ENCODE measurements around the gene CHST2. TPM values are rescaled to one million over a fixed set of nuclear protein-coding genes. Genes with fewer than 3 reads are reported as not detected.

The CHST2 gene
- total RNA-seq, 4 donors from 2014 or later: 0.75 to 8.8 (median 3.0) TPM

DNA sequence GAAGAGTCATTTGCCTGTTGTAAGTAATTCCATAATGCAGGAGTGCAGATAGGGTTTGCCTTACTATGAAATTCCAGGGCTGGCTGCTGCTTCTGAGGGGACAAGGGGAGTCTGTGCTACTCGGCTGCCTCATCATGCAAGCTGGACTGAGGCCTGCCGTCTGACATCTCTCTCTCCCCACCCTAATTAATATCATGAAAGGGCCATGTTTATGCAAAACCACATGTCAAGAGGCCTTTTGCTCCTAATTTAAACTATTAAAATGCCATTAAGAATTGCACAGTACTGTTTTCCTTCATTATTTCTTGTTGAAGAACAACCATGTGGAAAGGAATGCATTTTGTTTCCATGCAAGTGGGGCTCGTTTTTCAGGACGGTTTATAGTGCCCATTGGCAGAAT, 26.3 kb downstream of the CHST2 start:
- in situ Hi-C loops (cut with MboI; ENCODE audit: low pct_ligation_motif_present in 1 of 4, low pct_unique_long_range_greater_than_20kb in 1 of 4, low sequenced_read_pairs in 3 of 4): no loop called here
- Histone ChIP-seq H3K4me1 (no peaks in the 10 kb centered on the region), H3K36me3 (no peaks in the 10 kb centered on the region), H3K27me3 (no peaks in the 10 kb centered on the region), H3K4me3 (no peak overlapping the region), H3K27ac (no peak overlapping the region), H3K9me3 (no peaks in the 10 kb centered on the region)
- WGBS, 2 donors (ENCODE audit: low coverage in 1 of 2): 75 to 87% methylated on average over 3 to 4 of the region's 4 CpGs
- intact Hi-C loops (cut with DNase I; ENCODE audit: low total_unique reads): no loop called here
- no peak for DNase-seq
- TF ChIP-seq EP300 (IDR thresholded peaks at IDR 0.05; ENCODE audit: low read depth): no peak
- no peak for TF ChIP-seq POLR2AphosphoS5 (IDR thresholded peaks at IDR 0.05)
- TF ChIP-seq, protein P1, sequence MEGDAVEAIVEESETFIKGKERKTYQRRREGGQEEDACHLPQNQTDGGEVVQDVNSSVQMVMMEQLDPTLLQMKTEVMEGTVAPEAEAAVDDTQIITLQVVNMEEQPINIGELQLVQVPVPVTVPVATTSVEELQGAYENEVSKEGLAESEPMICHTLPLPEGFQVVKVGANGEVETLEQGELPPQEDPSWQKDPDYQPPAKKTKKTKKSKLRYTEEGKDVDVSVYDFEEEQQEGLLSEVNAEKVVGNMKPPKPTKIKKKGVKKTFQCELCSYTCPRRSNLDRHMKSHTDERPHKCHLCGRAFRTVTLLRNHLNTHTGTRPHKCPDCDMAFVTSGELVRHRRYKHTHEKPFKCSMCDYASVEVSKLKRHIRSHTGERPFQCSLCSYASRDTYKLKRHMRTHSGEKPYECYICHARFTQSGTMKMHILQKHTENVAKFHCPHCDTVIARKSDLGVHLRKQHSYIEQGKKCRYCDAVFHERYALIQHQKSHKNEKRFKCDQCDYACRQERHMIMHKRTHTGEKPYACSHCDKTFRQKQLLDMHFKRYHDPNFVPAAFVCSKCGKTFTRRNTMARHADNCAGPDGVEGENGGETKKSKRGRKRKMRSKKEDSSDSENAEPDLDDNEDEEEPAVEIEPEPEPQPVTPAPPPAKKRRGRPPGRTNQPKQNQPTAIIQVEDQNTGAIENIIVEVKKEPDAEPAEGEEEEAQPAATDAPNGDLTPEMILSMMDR (IDR thresholded peaks at IDR 0.05): no peak

DNA sequence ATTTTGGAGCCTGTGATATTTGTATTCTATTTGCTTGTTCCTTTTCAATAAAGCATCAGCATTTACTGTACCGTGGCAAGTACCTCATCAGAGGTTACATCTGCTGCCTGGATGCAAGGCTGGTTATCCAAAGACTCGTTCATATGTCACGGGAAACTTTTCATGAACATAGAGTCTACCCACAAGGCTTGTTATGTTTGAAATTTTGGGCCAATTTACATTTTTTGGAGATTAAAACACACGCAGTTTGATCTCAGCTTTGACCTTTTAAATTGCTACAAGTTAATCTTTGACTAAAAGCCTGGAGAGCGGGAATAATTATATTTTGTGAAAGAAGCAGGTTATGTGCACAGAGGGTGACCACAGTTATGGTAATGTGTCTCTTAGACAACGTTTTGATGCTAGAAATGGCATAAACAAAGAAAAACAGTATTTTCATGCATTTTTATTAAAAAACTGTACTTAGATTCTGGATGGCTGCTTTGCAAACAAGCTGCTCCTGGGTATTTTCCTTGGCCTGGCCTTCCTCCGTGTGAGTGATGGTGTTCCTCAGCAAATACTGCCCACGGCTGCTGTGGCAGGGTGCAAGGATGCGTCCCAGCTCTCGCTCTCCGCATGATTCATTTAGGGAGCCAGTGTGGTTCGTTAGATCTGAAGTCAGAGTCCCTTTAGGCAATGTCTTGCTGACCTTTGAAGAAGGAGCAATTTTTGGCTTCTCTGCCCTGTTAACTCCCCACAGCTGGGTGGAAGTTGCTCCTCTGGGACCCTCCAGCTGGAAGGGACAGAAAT, 27.1 kb downstream of the CHST2 start:
- intact Hi-C loops (cut with DNase I; ENCODE audit: low total_unique reads) (no loop called here), in situ Hi-C loops (cut with MboI; ENCODE audit: low pct_ligation_motif_present in 1 of 4, low pct_unique_long_range_greater_than_20kb in 1 of 4, low sequenced_read_pairs in 3 of 4) (no loop called here)
- no peak for DNase-seq
- H3K4me3 ChIP-seq: no peak overlapping the region
- H3K36me3 ChIP-seq: no peaks in the 10 kb centered on the region
- no peak overlapping the region for H3K27ac ChIP-seq
- no peaks in the 10 kb centered on the region for H3K9me3 ChIP-seq
- no peak for TF ChIP-seq POLR2A (IDR thresholded peaks at IDR 0.05)
- no peak for TF ChIP-seq POLR2AphosphoS5 (IDR thresholded peaks at IDR 0.05)
- no peak for TF ChIP-seq EP300 (IDR thresholded peaks at IDR 0.05; ENCODE audit: low read depth)
- WGBS, 2 donors (ENCODE audit: low coverage in 1 of 2): 43 to 76% methylated on average over 7 to 12 of the region's 12 CpGs
- H3K27me3 ChIP-seq: no peaks in the 10 kb centered on the region
- H3K4me1 ChIP-seq: no peaks in the 10 kb centered on the region

DNA sequence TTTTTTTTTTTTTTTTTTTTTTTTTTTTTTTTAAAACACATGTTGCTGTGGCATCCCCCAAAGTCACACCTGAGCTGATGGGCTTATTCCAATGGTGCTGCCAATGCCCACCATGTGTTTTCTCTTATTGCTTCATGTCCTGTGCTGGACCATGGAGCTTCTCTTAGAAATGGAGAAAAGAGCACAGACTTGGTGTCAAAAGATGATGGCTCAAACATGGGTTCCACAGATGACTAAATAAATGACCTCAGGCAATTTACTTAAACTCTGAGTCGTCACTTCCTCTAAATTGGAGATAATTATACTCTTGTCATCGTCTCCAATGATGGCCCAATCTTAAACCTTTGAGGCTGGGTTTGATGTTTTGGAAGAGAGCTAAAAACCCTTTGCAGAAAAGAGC, 28.1 kb downstream of the CHST2 start:
- Histone ChIP-seq H3K4me3 (no peak overlapping the region), H3K36me3 (no peaks in the 10 kb centered on the region), H3K9me3 (no peaks in the 10 kb centered on the region), H3K27ac (no peak overlapping the region), H3K4me1 (no peaks in the 10 kb centered on the region), H3K27me3 (no peaks in the 10 kb centered on the region)
- WGBS, 2 donors (ENCODE audit: low coverage in 1 of 2): 65 to 80% methylated on average over 1 to 2 of the region's 2 CpGs
- intact Hi-C loops (cut with DNase I; ENCODE audit: low total_unique reads) (no loop called here), in situ Hi-C loops (cut with MboI; ENCODE audit: low pct_ligation_motif_present in 1 of 4, low pct_unique_long_range_greater_than_20kb in 1 of 4, low sequenced_read_pairs in 3 of 4) (no loop called here)
- no peak for TF ChIP-seq POLR2AphosphoS5 (IDR thresholded peaks at IDR 0.05)
- no peak for TF ChIP-seq EP300 (IDR thresholded peaks at IDR 0.05; ENCODE audit: low read depth)
- TF ChIP-seq, protein P1 (IDR thresholded peaks at IDR 0.05): no peak
- DNase-seq: no peak

DNA sequence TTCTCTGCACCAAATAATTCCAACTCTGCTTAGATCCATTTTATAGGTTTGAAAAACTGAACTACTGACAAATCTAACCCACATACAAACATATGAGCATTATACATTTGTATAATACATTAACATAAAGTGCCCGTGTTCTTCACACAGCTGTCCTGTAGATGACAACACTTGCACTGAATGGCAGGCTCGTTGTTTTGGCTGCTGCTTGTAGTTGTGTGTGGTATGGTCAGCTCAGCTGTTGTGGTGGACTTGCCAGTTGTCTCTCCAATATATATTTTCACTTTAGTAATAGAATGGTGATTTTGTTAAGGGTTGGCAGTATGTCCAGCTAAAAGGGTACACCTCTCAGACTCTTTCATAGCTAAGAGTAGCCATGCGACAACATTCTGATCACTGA, 30.5 kb downstream of the CHST2 start:
- Histone ChIP-seq H3K27me3 (no peaks in the 10 kb centered on the region), H3K36me3 (no peaks in the 10 kb centered on the region), H3K4me1 (no peaks in the 10 kb centered on the region), H3K9me3 (no peaks in the 10 kb centered on the region), H3K27ac (no peak overlapping the region), H3K4me3 (no peak overlapping the region)
- intact Hi-C loops (cut with DNase I; ENCODE audit: low total_unique reads) (no loop called here), in situ Hi-C loops (cut with MboI; ENCODE audit: low pct_ligation_motif_present in 1 of 4, low pct_unique_long_range_greater_than_20kb in 1 of 4, low sequenced_read_pairs in 3 of 4) (no loop called here)
- WGBS, 2 donors (ENCODE audit: low coverage in 1 of 2): 95 to 100% methylated on average over 1 to 3 of the region's 3 CpGs
- TF ChIP-seq EP300 (IDR thresholded peaks at IDR 0.05; ENCODE audit: low read depth) (no peak), POLR2AphosphoS5 (IDR thresholded peaks at IDR 0.05) (no peak), POLR2A (IDR thresholded peaks at IDR 0.05) (no peak)
- TF ChIP-seq, protein P1 (IDR thresholded peaks at IDR 0.05): no peak
- no peak for DNase-seq
